Measurements from ENCODE around the gene CFI. TPM values are rescaled to one million over a fixed set of nuclear protein-coding genes. Genes with fewer than 3 reads are reported as not detected.

Gene CFI
- total and polyA plus RNA-seq, 9 of the 15 experiments (the other 6 are each of a cell fraction or from before 2014, with no cell fraction given): 0.30 to 8.4 (median 0.95) TPM

DNA sequence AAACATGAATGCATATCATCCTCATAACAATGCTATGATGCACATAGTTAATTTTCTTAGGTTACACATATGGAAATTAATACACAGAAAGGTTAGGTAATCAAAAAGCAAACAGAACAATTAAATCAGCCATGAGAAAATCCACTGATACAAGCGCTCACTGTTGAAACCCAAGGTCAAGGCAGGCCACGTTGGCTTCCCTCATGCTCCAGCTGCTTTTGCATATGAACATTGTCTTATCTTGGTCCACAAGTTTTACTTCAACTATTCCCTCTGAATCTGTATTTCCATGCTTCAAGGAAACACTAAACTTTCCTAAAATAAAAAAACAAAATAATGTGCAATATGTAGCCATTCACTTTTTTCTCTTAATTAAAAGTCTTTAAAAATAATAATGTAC, 37.4 kb downstream of the CFI start (continued):
- TF ChIP-seq MAFG (tag; conservative IDR thresholded peaks at IDR 0.05) (no peak), PCBP1 (IDR thresholded peaks at IDR 0.05; ENCODE audit: low read depth, low read length, poor library complexity, severe bottlenecking) (no peak), NFE2 (IDR thresholded peaks at IDR 0.05; ENCODE audit: low read depth) (no peak), PYGO2 (tag; IDR thresholded peaks at IDR 0.05) (no peak), GTF2F1 (IDR thresholded peaks at IDR 0.05; ENCODE audit: low read depth, low read length) (no peak), ZNF217 (CRISPR knock-in tag; IDR thresholded peaks at IDR 0.05) (no peak), ATF7 (IDR thresholded peaks at IDR 0.05) (0 out of 2 replicates have a peak, but pooled peaks have one; percentile 6), RBM25 (IDR thresholded peaks at IDR 0.05; ENCODE audit: low read depth, low read length, severe bottlenecking) (no peak), ZNF140 (CRISPR knock-in tag; IDR thresholded peaks at IDR 0.05) (no peak), FOXJ3 (CRISPR knock-in tag; IDR thresholded peaks at IDR 0.05) (no peak), HLTF (IDR thresholded peaks at IDR 0.05) (no peak)
- TF ChIP-seq, protein P1, sequence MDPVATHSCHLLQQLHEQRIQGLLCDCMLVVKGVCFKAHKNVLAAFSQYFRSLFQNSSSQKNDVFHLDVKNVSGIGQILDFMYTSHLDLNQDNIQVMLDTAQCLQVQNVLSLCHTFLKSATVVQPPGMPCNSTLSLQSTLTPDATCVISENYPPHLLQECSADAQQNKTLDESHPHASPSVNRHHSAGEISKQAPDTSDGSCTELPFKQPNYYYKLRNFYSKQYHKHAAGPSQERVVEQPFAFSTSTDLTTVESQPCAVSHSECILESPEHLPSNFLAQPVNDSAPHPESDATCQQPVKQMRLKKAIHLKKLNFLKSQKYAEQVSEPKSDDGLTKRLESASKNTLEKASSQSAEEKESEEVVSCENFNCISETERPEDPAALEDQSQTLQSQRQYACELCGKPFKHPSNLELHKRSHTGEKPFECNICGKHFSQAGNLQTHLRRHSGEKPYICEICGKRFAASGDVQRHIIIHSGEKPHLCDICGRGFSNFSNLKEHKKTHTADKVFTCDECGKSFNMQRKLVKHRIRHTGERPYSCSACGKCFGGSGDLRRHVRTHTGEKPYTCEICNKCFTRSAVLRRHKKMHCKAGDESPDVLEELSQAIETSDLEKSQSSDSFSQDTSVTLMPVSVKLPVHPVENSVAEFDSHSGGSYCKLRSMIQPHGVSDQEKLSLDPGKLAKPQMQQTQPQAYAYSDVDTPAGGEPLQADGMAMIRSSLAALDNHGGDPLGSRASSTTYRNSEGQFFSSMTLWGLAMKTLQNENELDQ (CRISPR knock-in tag; IDR thresholded peaks at IDR 0.05; ENCODE audit: borderline replicate concordance): no peak
- TF ChIP-seq, protein P2, sequence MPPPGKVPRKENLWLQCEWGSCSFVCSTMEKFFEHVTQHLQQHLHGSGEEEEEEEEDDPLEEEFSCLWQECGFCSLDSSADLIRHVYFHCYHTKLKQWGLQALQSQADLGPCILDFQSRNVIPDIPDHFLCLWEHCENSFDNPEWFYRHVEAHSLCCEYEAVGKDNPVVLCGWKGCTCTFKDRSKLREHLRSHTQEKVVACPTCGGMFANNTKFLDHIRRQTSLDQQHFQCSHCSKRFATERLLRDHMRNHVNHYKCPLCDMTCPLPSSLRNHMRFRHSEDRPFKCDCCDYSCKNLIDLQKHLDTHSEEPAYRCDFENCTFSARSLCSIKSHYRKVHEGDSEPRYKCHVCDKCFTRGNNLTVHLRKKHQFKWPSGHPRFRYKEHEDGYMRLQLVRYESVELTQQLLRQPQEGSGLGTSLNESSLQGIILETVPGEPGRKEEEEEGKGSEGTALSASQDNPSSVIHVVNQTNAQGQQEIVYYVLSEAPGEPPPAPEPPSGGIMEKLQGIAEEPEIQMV (tag; conservative IDR thresholded peaks at IDR 0.05; ENCODE audit: low read depth): no peak
- TF ChIP-seq, protein P3, sequence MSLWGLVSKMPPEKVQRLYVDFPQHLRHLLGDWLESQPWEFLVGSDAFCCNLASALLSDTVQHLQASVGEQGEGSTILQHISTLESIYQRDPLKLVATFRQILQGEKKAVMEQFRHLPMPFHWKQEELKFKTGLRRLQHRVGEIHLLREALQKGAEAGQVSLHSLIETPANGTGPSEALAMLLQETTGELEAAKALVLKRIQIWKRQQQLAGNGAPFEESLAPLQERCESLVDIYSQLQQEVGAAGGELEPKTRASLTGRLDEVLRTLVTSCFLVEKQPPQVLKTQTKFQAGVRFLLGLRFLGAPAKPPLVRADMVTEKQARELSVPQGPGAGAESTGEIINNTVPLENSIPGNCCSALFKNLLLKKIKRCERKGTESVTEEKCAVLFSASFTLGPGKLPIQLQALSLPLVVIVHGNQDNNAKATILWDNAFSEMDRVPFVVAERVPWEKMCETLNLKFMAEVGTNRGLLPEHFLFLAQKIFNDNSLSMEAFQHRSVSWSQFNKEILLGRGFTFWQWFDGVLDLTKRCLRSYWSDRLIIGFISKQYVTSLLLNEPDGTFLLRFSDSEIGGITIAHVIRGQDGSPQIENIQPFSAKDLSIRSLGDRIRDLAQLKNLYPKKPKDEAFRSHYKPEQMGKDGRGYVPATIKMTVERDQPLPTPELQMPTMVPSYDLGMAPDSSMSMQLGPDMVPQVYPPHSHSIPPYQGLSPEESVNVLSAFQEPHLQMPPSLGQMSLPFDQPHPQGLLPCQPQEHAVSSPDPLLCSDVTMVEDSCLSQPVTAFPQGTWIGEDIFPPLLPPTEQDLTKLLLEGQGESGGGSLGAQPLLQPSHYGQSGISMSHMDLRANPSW (CRISPR knock-in tag; IDR thresholded peaks at IDR 0.05): no peak
- TF ChIP-seq, protein P4, sequence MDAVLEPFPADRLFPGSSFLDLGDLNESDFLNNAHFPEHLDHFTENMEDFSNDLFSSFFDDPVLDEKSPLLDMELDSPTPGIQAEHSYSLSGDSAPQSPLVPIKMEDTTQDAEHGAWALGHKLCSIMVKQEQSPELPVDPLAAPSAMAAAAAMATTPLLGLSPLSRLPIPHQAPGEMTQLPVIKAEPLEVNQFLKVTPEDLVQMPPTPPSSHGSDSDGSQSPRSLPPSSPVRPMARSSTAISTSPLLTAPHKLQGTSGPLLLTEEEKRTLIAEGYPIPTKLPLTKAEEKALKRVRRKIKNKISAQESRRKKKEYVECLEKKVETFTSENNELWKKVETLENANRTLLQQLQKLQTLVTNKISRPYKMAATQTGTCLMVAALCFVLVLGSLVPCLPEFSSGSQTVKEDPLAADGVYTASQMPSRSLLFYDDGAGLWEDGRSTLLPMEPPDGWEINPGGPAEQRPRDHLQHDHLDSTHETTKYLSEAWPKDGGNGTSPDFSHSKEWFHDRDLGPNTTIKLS (IDR thresholded peaks at IDR 0.05; ENCODE audit: borderline replicate concordance, low read depth): peak; percentile 50; the same call in 1 of the 2 replicates
- TF ChIP-seq, protein P5, sequence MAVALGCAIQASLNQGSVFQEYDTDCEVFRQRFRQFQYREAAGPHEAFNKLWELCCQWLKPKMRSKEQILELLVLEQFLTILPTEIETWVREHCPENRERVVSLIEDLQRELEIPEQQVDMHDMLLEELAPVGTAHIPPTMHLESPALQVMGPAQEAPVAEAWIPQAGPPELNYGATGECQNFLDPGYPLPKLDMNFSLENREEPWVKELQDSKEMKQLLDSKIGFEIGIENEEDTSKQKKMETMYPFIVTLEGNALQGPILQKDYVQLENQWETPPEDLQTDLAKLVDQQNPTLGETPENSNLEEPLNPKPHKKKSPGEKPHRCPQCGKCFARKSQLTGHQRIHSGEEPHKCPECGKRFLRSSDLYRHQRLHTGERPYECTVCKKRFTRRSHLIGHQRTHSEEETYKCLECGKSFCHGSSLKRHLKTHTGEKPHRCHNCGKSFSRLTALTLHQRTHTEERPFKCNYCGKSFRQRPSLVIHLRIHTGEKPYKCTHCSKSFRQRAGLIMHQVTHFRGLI (CRISPR knock-in tag; IDR thresholded peaks at IDR 0.05): no peak
- TF ChIP-seq, protein P6, sequence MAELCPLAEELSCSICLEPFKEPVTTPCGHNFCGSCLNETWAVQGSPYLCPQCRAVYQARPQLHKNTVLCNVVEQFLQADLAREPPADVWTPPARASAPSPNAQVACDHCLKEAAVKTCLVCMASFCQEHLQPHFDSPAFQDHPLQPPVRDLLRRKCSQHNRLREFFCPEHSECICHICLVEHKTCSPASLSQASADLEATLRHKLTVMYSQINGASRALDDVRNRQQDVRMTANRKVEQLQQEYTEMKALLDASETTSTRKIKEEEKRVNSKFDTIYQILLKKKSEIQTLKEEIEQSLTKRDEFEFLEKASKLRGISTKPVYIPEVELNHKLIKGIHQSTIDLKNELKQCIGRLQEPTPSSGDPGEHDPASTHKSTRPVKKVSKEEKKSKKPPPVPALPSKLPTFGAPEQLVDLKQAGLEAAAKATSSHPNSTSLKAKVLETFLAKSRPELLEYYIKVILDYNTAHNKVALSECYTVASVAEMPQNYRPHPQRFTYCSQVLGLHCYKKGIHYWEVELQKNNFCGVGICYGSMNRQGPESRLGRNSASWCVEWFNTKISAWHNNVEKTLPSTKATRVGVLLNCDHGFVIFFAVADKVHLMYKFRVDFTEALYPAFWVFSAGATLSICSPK (IDR thresholded peaks at IDR 0.05; ENCODE audit: borderline replicate concordance): no peak

All from K562 (cell line).